Esophagus muscularis mucosa (tissue), 4 donors: ENCODE results near the gene CACNA2D3.

Source experiments
- EP300 ChIP-seq: sonication (generic); formaldehyde crosslinking; IDR thresholded peaks from one replicate; pipeline ENCODE4 v1.6.1; 2017; ENCODE audit warnings: antibody characterized with exemption
- POLR2A ChIP-seq: fragments of 450-650 bp; IDR thresholded peaks from one replicate; pipeline ENCODE4 v1.6.1; 2017; ENCODE audit warnings: antibody characterized with exemption, moderate library complexity, mild to moderate bottlenecking, low read depth
- POLR2AphosphoS5 ChIP-seq, 2 donors: sonication (generic); formaldehyde crosslinking; IDR thresholded peaks; one replicate each; pipeline ENCODE4 v1.6.1; 2017; ENCODE audit warnings: antibody characterized with exemption in 2 of 2
- TF ChIP-seq, protein P1 (sequence below), 3 experiments: fragments of 200-600 bp in 2 of 3; fragments of 450-650 bp in 1 of 3; sonication (generic) in 2 of 3; IDR thresholded peaks; one replicate each; pipeline ENCODE4 v1.5.1; 2017 to 2019; ENCODE audit warnings: antibody characterized with exemption in 3 of 3, mild to moderate bottlenecking in 2 of 3, moderate library complexity in 1 of 3

DNA sequence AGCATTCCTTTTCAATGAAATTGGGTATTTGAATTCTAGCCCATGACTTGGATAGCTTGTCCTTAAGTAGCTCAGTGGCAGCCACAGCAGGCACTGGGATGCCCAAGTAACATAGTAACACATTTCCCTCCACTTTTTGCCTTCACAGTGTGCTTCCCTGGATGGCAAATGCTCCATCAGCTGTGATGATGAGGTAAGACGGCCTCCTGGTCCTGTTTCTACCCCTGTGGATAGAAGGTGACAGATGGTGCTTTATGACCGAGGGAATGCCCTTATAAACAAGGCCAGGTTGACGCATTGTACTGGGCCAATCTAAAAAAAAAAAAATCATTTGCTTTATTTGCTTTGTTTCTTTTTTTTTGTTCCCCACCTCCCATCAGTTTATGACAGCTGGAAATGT lies 847.3 kb downstream of the CACNA2D3 start:
- TF ChIP-seq, protein P1, sequence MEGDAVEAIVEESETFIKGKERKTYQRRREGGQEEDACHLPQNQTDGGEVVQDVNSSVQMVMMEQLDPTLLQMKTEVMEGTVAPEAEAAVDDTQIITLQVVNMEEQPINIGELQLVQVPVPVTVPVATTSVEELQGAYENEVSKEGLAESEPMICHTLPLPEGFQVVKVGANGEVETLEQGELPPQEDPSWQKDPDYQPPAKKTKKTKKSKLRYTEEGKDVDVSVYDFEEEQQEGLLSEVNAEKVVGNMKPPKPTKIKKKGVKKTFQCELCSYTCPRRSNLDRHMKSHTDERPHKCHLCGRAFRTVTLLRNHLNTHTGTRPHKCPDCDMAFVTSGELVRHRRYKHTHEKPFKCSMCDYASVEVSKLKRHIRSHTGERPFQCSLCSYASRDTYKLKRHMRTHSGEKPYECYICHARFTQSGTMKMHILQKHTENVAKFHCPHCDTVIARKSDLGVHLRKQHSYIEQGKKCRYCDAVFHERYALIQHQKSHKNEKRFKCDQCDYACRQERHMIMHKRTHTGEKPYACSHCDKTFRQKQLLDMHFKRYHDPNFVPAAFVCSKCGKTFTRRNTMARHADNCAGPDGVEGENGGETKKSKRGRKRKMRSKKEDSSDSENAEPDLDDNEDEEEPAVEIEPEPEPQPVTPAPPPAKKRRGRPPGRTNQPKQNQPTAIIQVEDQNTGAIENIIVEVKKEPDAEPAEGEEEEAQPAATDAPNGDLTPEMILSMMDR (IDR thresholded peaks at IDR 0.05), result no peak
- TF ChIP-seq EP300, result no peak
- no peak for TF ChIP-seq POLR2A
- TF ChIP-seq POLR2AphosphoS5 (IDR thresholded peaks at IDR 0.05), result no peak
